IMR-90 (cell line): ENCODE results near the gene TULP3. TPM values are rescaled to one million over a fixed set of nuclear protein-coding genes. Genes with fewer than 3 reads are reported as not detected.

ENCODE experiments used
- ATAC-seq: fragments of 200-7000 bp; cut with Tn5 transposase; 2 replicates; pipeline ENCODE4 v1.9.1; 2020; ENCODE audit warnings: low read depth, mild to moderate bottlenecking, moderate library complexity
- BruUV-seq: library from RNA; stranded (reverse); fragments of 400-500 nt; replicated peaks from 2 replicates; lab custom pipeline; 2021; lab: Mats Ljungman, UMichigan
- CTCF ChIA-PET: fragments of 300-600 bp; formaldehyde crosslinking; extraction: SDS; loops from one replicate; lab custom pipeline; 2021; ENCODE audit warnings: antibody characterized with exemption; lab: Yijun Ruan, JAX
- POLR2A ChIA-PET: fragments of 300-600 bp; sonication (Branson Sonifier 250); formaldehyde crosslinking; loops from one replicate; lab custom pipeline; 2022; ENCODE audit warnings: antibody characterized with exemption; ENCODE audit not compliant: unreplicated experiment; lab: Charles Lee
- DNase-seq: peaks from one replicate; pipeline ENCODE4 v3.0.0; 2013
- H2AFZ ChIP-seq: replicated peaks from 2 replicates; pipeline ENCODE3; 2013; ENCODE audit warnings: low read length, mild to moderate bottlenecking; ENCODE audit not compliant: poor library complexity
- H2AK5ac ChIP-seq: 2 replicates; pipeline ENCODE4 v1.6.1; 2013; ENCODE audit warnings: low read depth, low read length, inconsistent platforms
- H2AK9ac ChIP-seq: replicated peaks from 2 replicates; pipeline ENCODE3; 2013; ENCODE audit warnings: mild to moderate bottlenecking, low read depth, low read length, moderate library complexity; ENCODE audit not compliant: poor library complexity
- H2BK120ac ChIP-seq: 2 replicates; pipeline ENCODE4 v1.6.1; 2013; ENCODE audit warnings: low read depth, low read length, inconsistent platforms
- H2BK15ac ChIP-seq: 3 replicates; pipeline ENCODE4 v1.6.1; 2013; ENCODE audit warnings: low read depth, low read length, inconsistent platforms
- H2BK20ac ChIP-seq: 2 replicates; pipeline ENCODE4 v1.6.1; 2013; ENCODE audit warnings: low read depth, mild to moderate bottlenecking, inconsistent platforms, low read length, moderate library complexity
- H2BK5ac ChIP-seq: 2 replicates; pipeline ENCODE4 v1.6.1; 2013; ENCODE audit warnings: mild to moderate bottlenecking, low read depth, low read length, inconsistent platforms; ENCODE audit not compliant: poor library complexity, severe bottlenecking
- H3K14ac ChIP-seq: replicated peaks from 2 replicates; pipeline ENCODE4 v1.6.1; 2013; ENCODE audit warnings: low read depth, low read length, inconsistent platforms
- H3K18ac ChIP-seq: 2 replicates; pipeline ENCODE4 v1.6.1; 2013; ENCODE audit warnings: low read depth, low read length, control low read depth
- H3K23ac ChIP-seq: 2 replicates; pipeline ENCODE4 v1.6.1; 2013; ENCODE audit warnings: low read depth, low read length, inconsistent platforms
- H3K27ac ChIP-seq: 2 replicates; pipeline ENCODE4 v1.5.1; 2013; ENCODE audit warnings: mild to moderate bottlenecking, control low read depth, low read length; ENCODE audit not compliant: insufficient read depth
- H3K27me3 ChIP-seq: 2 replicates; pipeline ENCODE4 v1.6.1; 2013; ENCODE audit warnings: low read length; ENCODE audit not compliant: control insufficient read depth, insufficient read depth
- H3K36me3 ChIP-seq: 2 replicates; pipeline ENCODE4 v1.6.1; 2013; ENCODE audit warnings: low read length, mixed read lengths; ENCODE audit not compliant: control insufficient read depth, insufficient read depth
- H3K4ac ChIP-seq: 2 replicates; pipeline ENCODE4 v1.6.1; 2013; ENCODE audit warnings: low read depth, low read length, inconsistent platforms
- H3K4me1 ChIP-seq: 2 replicates; pipeline ENCODE4 v1.6.1; 2013; ENCODE audit warnings: low read length, mixed read lengths; ENCODE audit not compliant: control insufficient read depth, insufficient read depth
- H3K4me2 ChIP-seq: 2 replicates; pipeline ENCODE4 v1.6.1; 2013; ENCODE audit warnings: low read depth, mild to moderate bottlenecking, control low read depth, low read length, moderate library complexity
- H3K4me3 ChIP-seq: 2 replicates; pipeline ENCODE4 v1.5.1; 2013; ENCODE audit warnings: low read depth, mild to moderate bottlenecking, control low read depth, low read length, moderate library complexity; ENCODE audit not compliant: insufficient read depth
- H3K56ac ChIP-seq: 2 replicates; pipeline ENCODE4 v1.6.1; 2013; ENCODE audit warnings: low read length, inconsistent platforms; ENCODE audit not compliant: insufficient read depth; ENCODE audit errors: extremely low read depth
- H3K79me1 ChIP-seq, 2 experiments: 2 replicates each; pipeline ENCODE4 v1.6.1; 2013; ENCODE audit warnings: low read length in 2 of 2, inconsistent platforms in 1 of 2, low read depth in 1 of 2
- H3K9ac ChIP-seq: 2 replicates; pipeline ENCODE4 v1.6.1; 2013; ENCODE audit warnings: low read depth, low read length, control low read depth
- H3K9me1 ChIP-seq: 2 replicates; pipeline ENCODE4 v1.6.1; 2013; ENCODE audit warnings: low read length, inconsistent platforms; ENCODE audit not compliant: insufficient read depth
- H3K9me3 ChIP-seq: 2 replicates; pipeline ENCODE4 v1.6.1; 2013; ENCODE audit warnings: low read length; ENCODE audit not compliant: control insufficient read depth, insufficient read depth
- H4K20me1 ChIP-seq: 2 replicates; pipeline ENCODE4 v1.6.1; 2013; ENCODE audit warnings: low read length, inconsistent platforms; ENCODE audit not compliant: insufficient read depth
- H4K5ac ChIP-seq: 2 replicates; pipeline ENCODE4 v1.6.1; 2013; ENCODE audit warnings: mild to moderate bottlenecking, low read depth, low read length, control low read depth
- H4K8ac ChIP-seq, 2 experiments: 2 replicates each; pipeline ENCODE4 v1.6.1; 2013; ENCODE audit warnings: low read depth in 2 of 2, low read length in 2 of 2, control low read depth in 1 of 2, inconsistent platforms in 1 of 2
- H4K91ac ChIP-seq: 2 replicates; pipeline ENCODE4 v1.6.1; 2013; ENCODE audit warnings: low read depth, low read length, inconsistent platforms; ENCODE audit not compliant: insufficient read depth
- BHLHE40 ChIP-seq: fragments of 150-350 bp; IDR thresholded peaks from 2 replicates; pipeline ENCODE4 v1.6.1; 2016; ENCODE audit warnings: mild to moderate bottlenecking, low read depth, low read length
- CEBPB ChIP-seq: IDR thresholded peaks from 2 replicates; pipeline ENCODE4 v1.6.1; 2012; ENCODE audit warnings: low read depth, low read length, improper control_type of control experiment
- CHD1 ChIP-seq: IDR thresholded peaks from 2 replicates; pipeline ENCODE4 v1.6.1; 2012; ENCODE audit warnings: low read depth, low read length, improper control_type of control experiment
- FOS ChIP-seq: fragments of 150-350 bp; IDR thresholded peaks from 2 replicates; pipeline ENCODE4 v1.6.1; 2016; ENCODE audit warnings: low read depth, low read length
- MAFK ChIP-seq: IDR thresholded peaks from 2 replicates; pipeline ENCODE4 v1.6.1; 2012; ENCODE audit warnings: low read depth, low read length, improper control_type of control experiment
- MAZ ChIP-seq: IDR thresholded peaks from 2 replicates; pipeline ENCODE4 v1.6.1; 2012; ENCODE audit warnings: low read depth, mild to moderate bottlenecking, low read length, improper control_type of control experiment, moderate library complexity, borderline replicate concordance
- MXI1 ChIP-seq: IDR thresholded peaks from 2 replicates; pipeline ENCODE4 v1.6.1; 2012; ENCODE audit warnings: low read depth, mild to moderate bottlenecking, low read length, moderate library complexity, borderline replicate concordance
- NFE2L2 ChIP-seq: fragments of 150-350 bp; IDR thresholded peaks from 2 replicates; pipeline ENCODE4 v1.6.1; 2016; ENCODE audit warnings: low read depth, mild to moderate bottlenecking, low read length
- POLR2A ChIP-seq: IDR thresholded peaks from 2 replicates; pipeline ENCODE4 v1.6.1; 2012; ENCODE audit warnings: mild to moderate bottlenecking, low read depth, low read length
- RAD21 ChIP-seq: IDR thresholded peaks from 2 replicates; pipeline ENCODE4 v1.6.1; 2012; ENCODE audit warnings: low read length, improper control_type of control experiment
- RCOR1 ChIP-seq: IDR thresholded peaks from 2 replicates; pipeline ENCODE4 v1.6.1; 2012; ENCODE audit warnings: mild to moderate bottlenecking, low read length, improper control_type of control experiment; ENCODE audit not compliant: insufficient replicate concordance
- RFX5 ChIP-seq: IDR thresholded peaks from 2 replicates; pipeline ENCODE4 v1.8.0; 2012; ENCODE audit warnings: low read depth, mild to moderate bottlenecking, low read length, moderate library complexity
- SMC3 ChIP-seq: fragments of 150-350 bp; IDR thresholded peaks from 2 replicates; pipeline ENCODE4 v1.6.1; 2016; ENCODE audit warnings: low read depth, mild to moderate bottlenecking, antibody characterized with exemption, low read length, moderate library complexity
- USF2 ChIP-seq: fragments of 150-350 bp; IDR thresholded peaks from 2 replicates; pipeline ENCODE4 v1.6.1; 2017; ENCODE audit warnings: mild to moderate bottlenecking, antibody characterized with exemption, low read length, low read depth
- WGBS, 2 experiments: methylation state at CpG; one replicate each; pipeline versions ENCODE4 v1.1.5 to v1.1.7; 2013; ENCODE audit warnings: missing lambda C conversion rate in 2 of 2; ENCODE audit not compliant: insufficient read length in 1 of 2; ENCODE audit errors: extremely low coverage in 2 of 2; 5-methylcytosine and 5-hydroxymethylcytosine counted together
- dilution Hi-C: fragments of 300-500 bp; cut with HindIII; formaldehyde crosslinking; loops from one replicate; pipeline ENCODE4 v1.14.3; 2018; ENCODE audit warnings: low sequenced_read_pairs; ENCODE audit not compliant: unreplicated experiment
- in situ Hi-C: fragments of 300-500 bp; cut with MboI; formaldehyde crosslinking; loops from 3 replicates; pipeline ENCODE4 v1.14.3; 2019; ENCODE audit warnings: low sequenced_read_pairs, inconsistent platforms, mixed read lengths
- intact Hi-C: fragments of 100-400 bp; cut with micrococcal nuclease; formaldehyde crosslinking; loops from 2 replicates; pipeline ENCODE4 v1.10.0; 2022
- polyA plus RNA-seq, 3 experiments: library from polyadenylated mRNA; depleted of rRNA; stranded (reverse); fragments of >200 nt; gene quantifications; 2 replicates each; pipeline ENCODE4 v1.2.3, GENCODE V29; 2012; ENCODE audit warnings: low replicate concordance in 1 of 3
- total RNA-seq: library from RNA; depleted of rRNA; stranded (reverse); fragments of >200 nt; gene quantifications from 2 replicates; pipeline ENCODE4 v1.2.3, GENCODE V29; 2012
- TF ChIP-seq, protein P1 (sequence below): conservative IDR thresholded peaks from 2 replicates; pipeline ENCODE4 v1.5.1; 2012; ENCODE audit warnings: mild to moderate bottlenecking, low read depth, low read length, improper control_type of control experiment
- TF ChIP-seq, protein P2 (sequence below): fragments of 150-350 bp; IDR thresholded peaks from 2 replicates; pipeline ENCODE4 v1.6.1; 2016; ENCODE audit warnings: low read depth, mild to moderate bottlenecking, low read length, moderate library complexity, borderline replicate concordance

Gene TULP3
- total and polyA plus RNA-seq, 2 of the 4 experiments (the other 2 are of a cell fraction): 35.2 to 35.5 TPM

- POLR2A ChIA-PET: no interaction called here
- peaks cover 29% of the 10 kb centered on the region for H3K36me3 ChIP-seq
Observed at GRCh38 chr12:2862876-2863275, 27.8 kb upstream of the TULP3 start.

More at GRCh38 chr12:2862876-2863275, 27.8 kb upstream of the TULP3 start:
- ATAC-seq: no peak
- H3K4me3 ChIP-seq: no peak overlapping the region
- H3K14ac ChIP-seq: no peak overlapping the region
- in situ Hi-C loops (no loop called here), intact Hi-C loops (no loop called here), dilution Hi-C loops (no loop called here)
- H3K56ac ChIP-seq: no peak overlapping the region
- no peak for DNase-seq
- no peak overlapping the region for H3K4ac ChIP-seq
- H3K9ac ChIP-seq: no peak overlapping the region
- H2BK20ac ChIP-seq: no peak overlapping the region
- CTCF ChIA-PET: interaction anchor here (1.6 kb wide), 1 partner anchor 9 kb away, joined by 6 read pairs; no protein-coding TSS in a partner anchor
- H3K18ac ChIP-seq: no peak overlapping the region
- no peak overlapping the region for H2BK120ac ChIP-seq
- no peaks in the 10 kb centered on the region for H3K4me1 ChIP-seq
- no peak overlapping the region for H3K23ac ChIP-seq
- H2AFZ ChIP-seq: no peak overlapping the region
- no peak overlapping the region for H2BK5ac ChIP-seq
- TF ChIP-seq POLR2A (no peak), BHLHE40 (no peak), NFE2L2 (no peak), MXI1 (no peak), FOS (no peak), RFX5 (no peak), CHD1 (no peak), RAD21 (no peak), RCOR1 (no peak), MAFK (no peak), SMC3 (no peak), USF2 (no peak), MAZ (no peak), CEBPB (no peak)
- TF ChIP-seq, protein P1, sequence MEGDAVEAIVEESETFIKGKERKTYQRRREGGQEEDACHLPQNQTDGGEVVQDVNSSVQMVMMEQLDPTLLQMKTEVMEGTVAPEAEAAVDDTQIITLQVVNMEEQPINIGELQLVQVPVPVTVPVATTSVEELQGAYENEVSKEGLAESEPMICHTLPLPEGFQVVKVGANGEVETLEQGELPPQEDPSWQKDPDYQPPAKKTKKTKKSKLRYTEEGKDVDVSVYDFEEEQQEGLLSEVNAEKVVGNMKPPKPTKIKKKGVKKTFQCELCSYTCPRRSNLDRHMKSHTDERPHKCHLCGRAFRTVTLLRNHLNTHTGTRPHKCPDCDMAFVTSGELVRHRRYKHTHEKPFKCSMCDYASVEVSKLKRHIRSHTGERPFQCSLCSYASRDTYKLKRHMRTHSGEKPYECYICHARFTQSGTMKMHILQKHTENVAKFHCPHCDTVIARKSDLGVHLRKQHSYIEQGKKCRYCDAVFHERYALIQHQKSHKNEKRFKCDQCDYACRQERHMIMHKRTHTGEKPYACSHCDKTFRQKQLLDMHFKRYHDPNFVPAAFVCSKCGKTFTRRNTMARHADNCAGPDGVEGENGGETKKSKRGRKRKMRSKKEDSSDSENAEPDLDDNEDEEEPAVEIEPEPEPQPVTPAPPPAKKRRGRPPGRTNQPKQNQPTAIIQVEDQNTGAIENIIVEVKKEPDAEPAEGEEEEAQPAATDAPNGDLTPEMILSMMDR: no peak
- TF ChIP-seq, protein P2, sequence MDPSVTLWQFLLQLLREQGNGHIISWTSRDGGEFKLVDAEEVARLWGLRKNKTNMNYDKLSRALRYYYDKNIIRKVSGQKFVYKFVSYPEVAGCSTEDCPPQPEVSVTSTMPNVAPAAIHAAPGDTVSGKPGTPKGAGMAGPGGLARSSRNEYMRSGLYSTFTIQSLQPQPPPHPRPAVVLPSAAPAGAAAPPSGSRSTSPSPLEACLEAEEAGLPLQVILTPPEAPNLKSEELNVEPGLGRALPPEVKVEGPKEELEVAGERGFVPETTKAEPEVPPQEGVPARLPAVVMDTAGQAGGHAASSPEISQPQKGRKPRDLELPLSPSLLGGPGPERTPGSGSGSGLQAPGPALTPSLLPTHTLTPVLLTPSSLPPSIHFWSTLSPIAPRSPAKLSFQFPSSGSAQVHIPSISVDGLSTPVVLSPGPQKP: no peak
- peaks cover 0 to 15% of the 10 kb centered on the region in 2 experiments; a peak in 3 of 4 replicates for H3K79me1 ChIP-seq
- H3K9me3 ChIP-seq: no peaks in the 10 kb centered on the region
- WGBS, 2 experiments: 97% methylated on average over 3 of the region's 7 CpGs; no CpG with 5 or more reads in 1 of the 2 experiments
- H2AK5ac ChIP-seq: no peak overlapping the region
- no peak overlapping the region for H4K8ac ChIP-seq
- no peak overlapping the region for H4K5ac ChIP-seq
- no peak overlapping the region for H2AK9ac ChIP-seq
- H3K4me2 ChIP-seq: no peak overlapping the region
- H3K9me1 ChIP-seq: peaks cover under 1% of the 10 kb centered on the region; the same call in 1 of the 2 replicates
- BruUV-seq: no TSS peak
- H4K20me1 ChIP-seq: no peaks in the 10 kb centered on the region
- H2BK15ac ChIP-seq: no peak overlapping the region
- no peak overlapping the region for H3K27ac ChIP-seq
- H3K27me3 ChIP-seq: no peaks in the 10 kb centered on the region
- no peak overlapping the region for H4K91ac ChIP-seq
